ENCODE data around the gene ROBO2.

The ROBO2 gene

DNA sequence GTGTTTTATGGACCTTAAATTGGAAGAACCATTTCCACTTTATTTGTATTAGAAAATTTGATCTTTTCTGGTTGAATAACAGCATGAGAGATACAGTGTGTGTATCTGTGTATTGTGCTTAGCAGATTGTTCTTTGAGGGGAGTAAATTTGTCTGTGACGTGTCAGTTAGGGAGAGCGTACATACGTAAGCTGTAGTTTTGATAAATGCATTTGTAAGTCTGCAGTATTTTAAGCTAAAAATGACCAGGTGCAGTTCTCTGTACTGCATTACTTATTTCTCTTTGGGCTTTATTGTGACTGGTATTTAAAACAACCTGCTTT lies 264.8 kb downstream of the ROBO2 start:
- no peak for DNase-seq (ENCODE audit: low read depth)
- TF ChIP-seq, protein P1, sequence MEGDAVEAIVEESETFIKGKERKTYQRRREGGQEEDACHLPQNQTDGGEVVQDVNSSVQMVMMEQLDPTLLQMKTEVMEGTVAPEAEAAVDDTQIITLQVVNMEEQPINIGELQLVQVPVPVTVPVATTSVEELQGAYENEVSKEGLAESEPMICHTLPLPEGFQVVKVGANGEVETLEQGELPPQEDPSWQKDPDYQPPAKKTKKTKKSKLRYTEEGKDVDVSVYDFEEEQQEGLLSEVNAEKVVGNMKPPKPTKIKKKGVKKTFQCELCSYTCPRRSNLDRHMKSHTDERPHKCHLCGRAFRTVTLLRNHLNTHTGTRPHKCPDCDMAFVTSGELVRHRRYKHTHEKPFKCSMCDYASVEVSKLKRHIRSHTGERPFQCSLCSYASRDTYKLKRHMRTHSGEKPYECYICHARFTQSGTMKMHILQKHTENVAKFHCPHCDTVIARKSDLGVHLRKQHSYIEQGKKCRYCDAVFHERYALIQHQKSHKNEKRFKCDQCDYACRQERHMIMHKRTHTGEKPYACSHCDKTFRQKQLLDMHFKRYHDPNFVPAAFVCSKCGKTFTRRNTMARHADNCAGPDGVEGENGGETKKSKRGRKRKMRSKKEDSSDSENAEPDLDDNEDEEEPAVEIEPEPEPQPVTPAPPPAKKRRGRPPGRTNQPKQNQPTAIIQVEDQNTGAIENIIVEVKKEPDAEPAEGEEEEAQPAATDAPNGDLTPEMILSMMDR (IDR thresholded peaks at IDR 0.05; ENCODE audit: insufficient read depth, low read depth, low read length, missing control alignments): no peak
- H3K4me3 ChIP-seq (ENCODE audit: low read depth, low read length): no peak overlapping the region

DNA sequence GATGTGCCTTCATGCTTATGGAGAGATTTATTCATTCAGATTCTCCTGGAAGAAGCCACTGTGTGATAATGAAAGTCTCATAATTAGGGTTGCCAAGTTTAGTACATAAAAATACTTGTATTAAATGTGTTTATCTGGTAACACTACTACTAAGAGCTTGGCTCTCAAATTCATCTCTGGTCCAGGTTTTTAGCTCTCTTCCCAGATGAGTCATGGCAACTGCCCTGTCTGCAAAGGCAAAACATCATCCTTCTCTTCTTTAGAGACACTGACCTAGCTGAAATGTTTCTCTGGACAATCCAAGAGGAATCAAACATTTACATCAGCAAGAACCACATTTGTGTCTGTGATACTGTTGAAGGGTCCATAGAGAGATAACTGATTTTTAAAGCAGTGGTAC lies 269.6 kb downstream of the ROBO2 start:
- no peak overlapping the region for H3K4me3 ChIP-seq (ENCODE audit: low read depth, low read length)
- TF ChIP-seq, protein P1 (IDR thresholded peaks at IDR 0.05; ENCODE audit: insufficient read depth, low read depth, low read length, missing control alignments): no peak
- no peak for DNase-seq (ENCODE audit: low read depth)

DNA sequence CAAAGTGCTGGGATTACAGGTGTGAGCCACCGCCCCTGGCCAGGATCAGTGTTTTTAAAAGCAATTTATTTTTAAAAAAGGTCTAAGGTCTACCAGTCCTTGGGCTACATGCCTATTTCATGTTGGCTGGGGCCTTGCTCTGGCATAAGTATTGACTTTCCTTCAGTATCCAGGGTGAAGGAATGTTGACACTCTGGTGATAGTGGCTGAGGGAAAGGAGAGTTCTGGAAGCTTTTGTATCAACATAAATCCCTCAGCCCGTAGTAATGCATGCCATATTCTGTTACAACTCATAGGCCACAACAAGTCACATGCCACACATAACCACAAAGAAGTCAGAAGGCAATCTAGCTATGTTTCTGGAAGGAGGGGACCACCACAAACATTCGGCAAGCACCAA lies 273.9 kb downstream of the ROBO2 start:
- no peak overlapping the region for H3K4me3 ChIP-seq (ENCODE audit: low read depth, low read length)

DNA sequence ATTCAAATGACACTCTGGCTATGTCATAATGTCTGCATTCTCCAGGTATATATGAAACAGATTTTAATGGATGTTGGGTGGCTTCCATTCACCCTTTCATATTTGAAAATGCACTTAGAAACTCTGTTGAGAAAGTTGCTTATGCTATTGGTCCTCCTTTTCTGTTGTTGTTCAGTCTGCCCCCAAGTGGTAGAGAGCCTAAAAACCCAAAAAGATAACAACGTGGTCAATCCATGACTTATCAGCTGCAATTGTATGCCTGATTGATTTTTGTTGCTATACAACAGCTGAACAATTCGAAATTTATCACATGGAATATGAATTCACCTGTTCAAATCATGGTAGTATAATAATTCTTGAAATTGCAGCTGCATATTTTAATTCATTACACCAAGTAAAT lies 279.8 kb downstream of the ROBO2 start:
- H3K4me3 ChIP-seq (ENCODE audit: low read depth, low read length): no peak overlapping the region
- DNase-seq (ENCODE audit: low read depth): no peak
- TF ChIP-seq, protein P1 (IDR thresholded peaks at IDR 0.05; ENCODE audit: insufficient read depth, low read depth, low read length, missing control alignments): no peak

More for the DNA sequence above, 273.9 kb downstream of the ROBO2 start:
- TF ChIP-seq, protein P1 (IDR thresholded peaks at IDR 0.05; ENCODE audit: insufficient read depth, low read depth, low read length, missing control alignments): no peak
- no peak for DNase-seq (ENCODE audit: low read depth)

DNA sequence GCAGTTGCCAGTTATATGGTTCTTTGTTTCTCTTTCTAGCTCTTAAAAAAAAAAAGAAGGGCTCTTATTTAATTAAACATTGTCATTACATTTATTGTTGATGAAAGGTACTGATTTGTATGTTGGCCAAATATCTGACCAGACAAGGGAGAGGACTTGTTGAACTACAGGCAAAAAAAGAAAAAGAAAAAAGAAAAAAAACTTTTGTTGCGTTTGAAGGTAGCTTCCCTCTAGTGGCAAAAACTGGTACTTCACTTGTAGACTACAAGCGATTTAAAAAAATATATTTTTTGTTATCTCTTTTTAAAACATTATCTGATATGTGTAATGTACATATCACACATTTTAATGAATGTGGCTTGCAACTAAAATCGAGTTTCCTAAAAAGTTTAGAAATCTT lies 280.6 kb downstream of the ROBO2 start:
- DNase-seq (ENCODE audit: low read depth): peak; percentile 50
- H3K4me3 ChIP-seq (ENCODE audit: low read depth, low read length): no peak overlapping the region
- TF ChIP-seq, protein P1 (IDR thresholded peaks at IDR 0.05; ENCODE audit: insufficient read depth, low read depth, low read length, missing control alignments): peak; percentile 57

DNA sequence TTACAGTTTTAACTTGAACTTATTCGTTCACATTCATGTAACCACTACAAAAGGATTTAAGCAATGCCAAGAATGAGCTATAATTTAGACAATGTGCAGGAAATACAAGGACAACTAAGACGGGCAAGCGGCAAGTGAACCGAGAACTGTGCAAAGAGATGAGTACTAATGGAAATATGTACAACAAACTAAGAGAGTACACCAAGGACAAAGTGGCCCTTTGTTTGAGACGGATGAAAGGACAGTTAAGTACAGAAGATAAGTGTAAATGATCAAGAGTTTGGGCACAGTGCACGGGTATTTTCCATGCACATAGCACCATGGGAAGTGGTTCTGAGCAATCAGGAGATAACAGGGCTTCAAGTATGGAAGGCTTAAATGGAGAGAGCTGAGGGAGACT lies 281.7 kb downstream of the ROBO2 start:
- TF ChIP-seq, protein P1 (IDR thresholded peaks at IDR 0.05; ENCODE audit: insufficient read depth, low read depth, low read length, missing control alignments): no peak
- H3K4me3 ChIP-seq (ENCODE audit: low read depth, low read length): no peak overlapping the region
- DNase-seq (ENCODE audit: low read depth): no peak

DNA sequence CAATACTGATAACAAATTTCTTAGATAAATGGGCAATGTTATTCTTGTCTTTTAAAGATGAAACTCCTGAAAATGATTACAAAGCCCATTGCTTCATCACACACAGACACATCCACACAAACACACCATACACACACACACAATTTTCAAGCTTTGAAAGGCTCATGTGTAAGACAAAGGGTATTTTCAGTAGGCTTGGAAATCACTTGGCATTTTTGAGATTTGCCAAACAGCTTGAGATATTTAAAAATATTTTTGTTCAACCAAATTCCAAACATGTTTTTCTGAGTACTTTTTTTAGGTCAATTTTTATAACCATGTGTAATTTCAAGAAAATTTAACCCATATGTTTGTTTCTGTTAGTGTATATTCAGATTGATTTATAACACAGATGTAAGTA lies 283.7 kb downstream of the ROBO2 start:
- no peak for DNase-seq (ENCODE audit: low read depth)
- no peak overlapping the region for H3K4me3 ChIP-seq (ENCODE audit: low read depth, low read length)
- TF ChIP-seq, protein P1 (IDR thresholded peaks at IDR 0.05; ENCODE audit: insufficient read depth, low read depth, low read length, missing control alignments): no peak

All from GM12865 (cell line).